HG03521 (cell line): ENCODE data around the gene HAGHL.
"Not testable (repeated sequence)": the region's sequence is repeated elsewhere in the genome, so short reads cannot be mapped to it uniquely, and the experiment has no call there.

Experiments used
- ATAC-seq: cut with Tn5 transposase; IDR thresholded peaks from one replicate; pipeline ENCODE4 v1.9.1; 2021; ENCODE audit warnings: mild to moderate bottlenecking, moderate library complexity; ENCODE audit not compliant: unreplicated experiment

The HAGHL gene

GRCh38 chr16:766820-767640 is 40.1 kb downstream of the HAGHL start:
- no peak for ATAC-seq

GRCh38 chr16:767743-768235 is 40.9 kb downstream of the HAGHL start:
- ATAC-seq, result no peak

GRCh38 chr16:768428-768827 is 41.5 kb downstream of the HAGHL start:
- ATAC-seq, result no peak

GRCh38 chr16:769184-769784 is 42.4 kb downstream of the HAGHL start:
- ATAC-seq, result no peak

GRCh38 chr16:769934-770333 is 43.0 kb downstream of the HAGHL start:
- ATAC-seq, result no peak

- no peak for ATAC-seq
Measured at GRCh38 chr16:770411-770810, 43.5 kb downstream of the HAGHL start.

GRCh38 chr16:772959-773358 is 46.1 kb downstream of the HAGHL start:
- no peak for ATAC-seq

GRCh38 chr16:774086-775001 is 47.4 kb downstream of the HAGHL start:
- no peak for ATAC-seq

- no peak for ATAC-seq
Measured at GRCh38 chr16:775236-775796, 48.4 kb downstream of the HAGHL start.

GRCh38 chr16:776298-776697 is 49.4 kb downstream of the HAGHL start:
- ATAC-seq, result not testable (repeated sequence)

- no peak for ATAC-seq
Measured at GRCh38 chr16:776824-777223, 49.9 kb downstream of the HAGHL start.

GRCh38 chr16:777826-778225 is 50.9 kb downstream of the HAGHL start:
- ATAC-seq, result no peak

- ATAC-seq, result no peak
Measured at GRCh38 chr16:778447-778846, 51.5 kb downstream of the HAGHL start.

- ATAC-seq, result no peak
Measured at GRCh38 chr16:778909-779527, 52.1 kb downstream of the HAGHL start.
